Spleen (tissue), 7 donors: ENCODE measurements around the gene SSR4.

Source experiments
- POLR2A ChIP-seq, 3 donors: fragments of 450-650 bp; IDR thresholded peaks; one replicate each; pipeline ENCODE4 v1.5.1; 2017; ENCODE audit warnings: antibody characterized with exemption in 3 of 3, mild to moderate bottlenecking in 1 of 3
- TF ChIP-seq, protein P1 (sequence below), 11 experiments: fragments of 200-600 bp in 7 of 11; fragments of 450-650 bp in 4 of 11; sonication (generic) in 4 of 11; IDR thresholded peaks in 8 of 11; conservative IDR thresholded peaks in 3 of 11; 1 replicate in 7 of 11; 2 replicates in 4 of 11; pipeline versions ENCODE4 v1.4.0 to v1.8.0; 2016 to 2021; ENCODE audit warnings: antibody characterized with exemption in 11 of 11, inconsistent platforms in 4 of 11, mild to moderate bottlenecking in 1 of 11
- donor health status: DM: no; HTN: no; CAD: no; lungs with moderate emphysema.
- donor health status: DM: no; HTN: no; CAD: no.
- donor health status: DM: no; HTN: no; CAD: no.

DNA sequence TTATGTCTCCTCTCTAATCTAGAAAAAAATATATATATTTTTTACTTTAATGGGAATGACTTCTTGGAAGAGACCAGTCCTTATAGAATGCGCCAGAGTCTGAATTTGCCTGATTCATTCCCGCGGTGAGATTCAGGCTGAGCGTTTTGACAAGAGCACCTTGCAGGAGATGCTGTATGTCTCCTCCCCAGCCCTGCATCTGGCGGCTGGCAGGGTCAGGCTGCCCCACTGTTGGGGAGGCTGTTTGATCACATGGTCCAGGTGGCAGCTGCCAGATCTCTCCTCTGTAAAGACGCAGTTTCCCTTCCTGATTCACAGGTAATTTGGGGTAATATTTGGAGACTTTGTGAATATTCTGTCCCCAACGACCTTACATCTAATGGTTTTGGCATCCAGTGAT, 26.1 kb downstream of the SSR4 start:
- TF ChIP-seq POLR2A (IDR thresholded peaks at IDR 0.05) = no peak
- TF ChIP-seq, protein P1, sequence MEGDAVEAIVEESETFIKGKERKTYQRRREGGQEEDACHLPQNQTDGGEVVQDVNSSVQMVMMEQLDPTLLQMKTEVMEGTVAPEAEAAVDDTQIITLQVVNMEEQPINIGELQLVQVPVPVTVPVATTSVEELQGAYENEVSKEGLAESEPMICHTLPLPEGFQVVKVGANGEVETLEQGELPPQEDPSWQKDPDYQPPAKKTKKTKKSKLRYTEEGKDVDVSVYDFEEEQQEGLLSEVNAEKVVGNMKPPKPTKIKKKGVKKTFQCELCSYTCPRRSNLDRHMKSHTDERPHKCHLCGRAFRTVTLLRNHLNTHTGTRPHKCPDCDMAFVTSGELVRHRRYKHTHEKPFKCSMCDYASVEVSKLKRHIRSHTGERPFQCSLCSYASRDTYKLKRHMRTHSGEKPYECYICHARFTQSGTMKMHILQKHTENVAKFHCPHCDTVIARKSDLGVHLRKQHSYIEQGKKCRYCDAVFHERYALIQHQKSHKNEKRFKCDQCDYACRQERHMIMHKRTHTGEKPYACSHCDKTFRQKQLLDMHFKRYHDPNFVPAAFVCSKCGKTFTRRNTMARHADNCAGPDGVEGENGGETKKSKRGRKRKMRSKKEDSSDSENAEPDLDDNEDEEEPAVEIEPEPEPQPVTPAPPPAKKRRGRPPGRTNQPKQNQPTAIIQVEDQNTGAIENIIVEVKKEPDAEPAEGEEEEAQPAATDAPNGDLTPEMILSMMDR (IDR thresholded peaks at IDR 0.05 in 8 of 11, conservative IDR thresholded peaks at IDR 0.05 in 3 of 11) = no peak
